ENCODE data around the gene NOL8.

NOL8 gene

DNA sequence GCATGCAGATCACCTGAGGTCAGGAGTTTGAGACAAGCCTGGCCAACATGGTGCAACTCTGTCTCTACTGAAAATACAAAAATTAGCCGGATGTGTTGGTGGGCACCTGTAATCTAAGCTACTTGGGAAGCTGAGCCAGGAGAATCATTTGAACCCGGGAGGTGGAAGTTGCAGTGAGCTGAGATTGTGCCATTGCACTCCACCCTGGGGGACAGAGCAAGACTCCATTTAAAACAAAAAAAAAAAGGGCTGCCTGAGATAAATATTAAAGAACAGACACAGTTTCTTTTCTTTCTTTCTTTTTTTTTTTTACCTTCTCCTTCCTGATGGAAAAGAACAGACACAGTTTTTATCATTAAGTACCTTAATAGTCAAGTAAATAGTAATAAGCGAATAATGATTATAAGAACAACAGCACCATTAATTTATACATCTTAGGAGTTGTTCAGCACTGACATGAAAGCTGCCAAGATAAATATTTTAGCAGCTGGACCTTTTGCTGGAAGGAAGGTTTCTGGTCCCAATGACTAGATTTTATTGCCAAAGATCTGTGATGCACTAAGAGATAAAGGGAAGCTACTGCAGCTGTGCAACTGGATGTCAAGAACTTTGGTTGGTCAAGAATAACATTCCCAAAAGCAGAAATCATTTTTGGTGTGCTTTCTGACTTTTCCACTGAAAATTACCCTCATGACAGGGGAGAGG lies 7.6 kb upstream of the NOL8 start:
- TF ChIP-seq EZH2 (IDR thresholded peaks at IDR 0.05; ENCODE audit: borderline replicate concordance, low read depth, low read length, severe bottlenecking): no peak
- TF ChIP-seq CTCF (IDR thresholded peaks at IDR 0.05; ENCODE audit: borderline replicate concordance, extremely low read depth, low read length, poor library complexity, severe bottlenecking): no peak
- Histone ChIP-seq H3K4me2 (ENCODE audit: insufficient read depth, low read length) (no peak overlapping the region), H2AFZ (ENCODE audit: low read depth, low read length) (no peak overlapping the region), H3K27ac (ENCODE audit: low read length) (no peak overlapping the region), H4K20me1 (ENCODE audit: insufficient read depth, low read length) (no peaks in the 10 kb centered on the region), H3K9ac (ENCODE audit: low read depth, low read length) (no peak overlapping the region), H3K27me3 (ENCODE audit: insufficient read depth, low read length, poor library complexity) (no peaks in the 10 kb centered on the region), H3K79me2 (ENCODE audit: insufficient read depth, low read length) (peaks cover 38% of the 10 kb centered on the region), H3K4me1 (ENCODE audit: insufficient read depth, low read length) (peaks cover 6% of the 10 kb centered on the region; the same call in 1 of the 2 replicates), H3K4me3 (ENCODE audit: low read depth in 1 of 2, low read length in 2 of 2) (no peak overlapping the region), H3K9me3 (ENCODE audit: insufficient read depth, low read length, severe bottlenecking) (no peaks in the 10 kb centered on the region), H3K36me3 (ENCODE audit: insufficient read depth, low read length) (peaks cover 42% of the 10 kb centered on the region)
- DNase-seq: no peak
- ATAC-seq (ENCODE audit: insufficient read depth, low read depth): no peak

GRCh38 chr9:92328225-92328624 lies 3.1 kb upstream of the NOL8 start:
- Histone ChIP-seq H2AFZ (ENCODE audit: low read depth, low read length) (no peak overlapping the region), H3K4me2 (ENCODE audit: insufficient read depth, low read length) (peak overlapping the region; percentile 97), H3K4me3 (ENCODE audit: low read depth in 1 of 2, low read length in 2 of 2) (no peak overlapping the region), H3K27ac (ENCODE audit: low read length) (no peak overlapping the region), H3K36me3 (ENCODE audit: insufficient read depth, low read length) (peaks cover 12% of the 10 kb centered on the region), H3K27me3 (ENCODE audit: insufficient read depth, low read length, poor library complexity) (no peaks in the 10 kb centered on the region), H4K20me1 (ENCODE audit: insufficient read depth, low read length) (no peaks in the 10 kb centered on the region; the same call in 1 of the 2 replicates), H3K9ac (ENCODE audit: low read depth, low read length) (no peak overlapping the region; the same call in 1 of the 2 replicates), H3K79me2 (ENCODE audit: insufficient read depth, low read length) (peaks cover 78% of the 10 kb centered on the region), H3K4me1 (ENCODE audit: insufficient read depth, low read length) (peaks cover 34% of the 10 kb centered on the region), H3K9me3 (ENCODE audit: insufficient read depth, low read length, severe bottlenecking) (no peaks in the 10 kb centered on the region)
- DNase-seq (no peak), ATAC-seq (ENCODE audit: insufficient read depth, low read depth) (no peak)
- TF ChIP-seq EZH2 (IDR thresholded peaks at IDR 0.05; ENCODE audit: borderline replicate concordance, low read depth, low read length, severe bottlenecking) (no peak), CTCF (IDR thresholded peaks at IDR 0.05; ENCODE audit: borderline replicate concordance, extremely low read depth, low read length, poor library complexity, severe bottlenecking) (peak; percentile 22)

DNA sequence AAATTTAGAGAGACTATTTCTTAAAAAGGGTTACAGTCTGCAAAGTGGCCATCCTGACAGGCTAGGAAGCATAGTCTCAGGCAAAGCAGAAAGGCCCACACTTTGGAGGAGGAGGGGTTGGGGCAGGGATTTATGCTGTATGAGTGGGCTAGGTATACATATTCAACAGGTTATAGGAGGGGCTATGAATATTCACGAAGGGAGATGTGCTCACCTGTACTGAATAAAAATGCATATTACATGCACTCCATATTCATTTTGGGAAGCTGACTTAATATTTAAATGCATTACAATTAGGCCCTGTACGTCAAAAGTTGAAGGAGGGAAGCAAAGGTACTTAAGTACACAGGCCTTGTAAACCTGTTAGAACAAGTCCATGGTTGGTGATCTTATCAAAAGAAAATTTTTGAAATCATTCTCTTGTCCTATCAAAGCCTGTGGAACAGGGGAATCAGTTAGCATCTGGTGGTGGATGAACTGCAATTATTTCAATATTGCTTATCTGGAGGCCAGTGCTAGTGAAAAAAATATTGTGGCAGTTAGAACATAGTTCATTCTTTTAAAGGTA lies 2.2 kb upstream of the NOL8 start:
- Histone ChIP-seq H3K79me2 (ENCODE audit: insufficient read depth, low read length) (peaks cover 83% of the 10 kb centered on the region), H3K4me3 (ENCODE audit: low read depth in 1 of 2, low read length in 2 of 2) (peak overlapping the region in 1 of 2 experiments; percentile 85; a peak in 3 of 4 replicates), H4K20me1 (ENCODE audit: insufficient read depth, low read length) (no peaks in the 10 kb centered on the region; the same call in 1 of the 2 replicates), H3K4me2 (ENCODE audit: insufficient read depth, low read length) (peak overlapping the region; percentile 97), H3K36me3 (ENCODE audit: insufficient read depth, low read length) (peaks cover 12% of the 10 kb centered on the region), H2AFZ (ENCODE audit: low read depth, low read length) (no peak overlapping the region), H3K9ac (ENCODE audit: low read depth, low read length) (peak overlapping the region; percentile 84), H3K9me3 (ENCODE audit: insufficient read depth, low read length, severe bottlenecking) (no peaks in the 10 kb centered on the region), H3K4me1 (ENCODE audit: insufficient read depth, low read length) (peaks cover 41% of the 10 kb centered on the region), H3K27me3 (ENCODE audit: insufficient read depth, low read length, poor library complexity) (no peaks in the 10 kb centered on the region), H3K27ac (ENCODE audit: low read length) (no peak overlapping the region; the same call in 1 of the 2 replicates)
- ATAC-seq (ENCODE audit: insufficient read depth, low read depth) (no peak), DNase-seq (no peak)
- TF ChIP-seq CTCF (IDR thresholded peaks at IDR 0.05; ENCODE audit: borderline replicate concordance, extremely low read depth, low read length, poor library complexity, severe bottlenecking) (no peak), EZH2 (IDR thresholded peaks at IDR 0.05; ENCODE audit: borderline replicate concordance, low read depth, low read length, severe bottlenecking) (no peak)

All from DND-41 (cell line).